Small intestine (tissue), 7 donors: ENCODE data around the gene TRIO. TPM values are rescaled to one million over a fixed set of nuclear protein-coding genes. Genes with fewer than 3 reads are reported as not detected.

ENCODE experiments used
- DNase-seq, 2 donors: peaks; one replicate each; pipeline versions ENCODE4 v3.0.0 to v3.0.0-alpha.2; 2013
- FAIRE-seq: peaks from 2 replicates; lab custom pipeline; 2012; peaks lifted over from hg19 to GRCh38; lab: Jason Lieb, UNC
- H3K27ac ChIP-seq, 3 donors: one replicate each; pipeline ENCODE4 v1.5.1; 2013; ENCODE audit warnings: low read length in 2 of 3, mild to moderate bottlenecking in 2 of 3, control low read depth in 1 of 3, inconsistent platforms in 1 of 3, low read depth in 1 of 3, moderate library complexity in 1 of 3
- H3K27me3 ChIP-seq, 3 donors: one replicate each; pipeline ENCODE4 v1.6.1; 2013; ENCODE audit warnings: low read length in 3 of 3, inconsistent platforms in 1 of 3; ENCODE audit not compliant: control insufficient read depth in 3 of 3, insufficient read depth in 3 of 3
- H3K36me3 ChIP-seq, 3 donors: one replicate each; pipeline ENCODE4 v1.6.1; 2013; ENCODE audit warnings: low read length in 3 of 3, inconsistent platforms in 1 of 3, low read depth in 1 of 3, mild to moderate bottlenecking in 1 of 3, moderate library complexity in 1 of 3; ENCODE audit not compliant: control insufficient read depth in 3 of 3, insufficient read depth in 2 of 3
- H3K4me1 ChIP-seq, 3 donors: one replicate each; pipeline ENCODE4 v1.6.1; 2013; ENCODE audit warnings: low read length in 2 of 3, inconsistent platforms in 1 of 3, low read depth in 1 of 3, mild to moderate bottlenecking in 1 of 3, moderate library complexity in 1 of 3; ENCODE audit not compliant: control insufficient read depth in 3 of 3, insufficient read depth in 2 of 3
- H3K4me3 ChIP-seq, 3 donors: one replicate each; pipeline ENCODE4 v1.5.1; 2013; ENCODE audit warnings: low read length in 3 of 3, control low read depth in 1 of 3, inconsistent platforms in 1 of 3, low read depth in 1 of 3, mild to moderate bottlenecking in 1 of 3, moderate library complexity in 1 of 3
- H3K9me3 ChIP-seq, 2 donors: one replicate each; pipeline ENCODE4 v1.6.1; 2013; ENCODE audit warnings: low read depth in 1 of 2, low read length in 1 of 2; ENCODE audit not compliant: control insufficient read depth in 2 of 2, insufficient read depth in 1 of 2
- WGBS, 3 donors: extraction: QIAGEN DNeasy Blood & Tissue Kit; methylation state at CpG; one replicate each; pipeline ENCODE4 v1.1.7; 2013; 5-methylcytosine and 5-hydroxymethylcytosine counted together
- polyA plus RNA-seq, 4 donors: library from polyadenylated mRNA; stranded (reverse) in 3 of 4; unstranded in 1 of 4; fragments of 200-250 nt in 3 of 4; fragments of 120-200 nt in 1 of 4; gene quantifications; one replicate each; pipeline versions ENCODE4 v1.2.1 to v1.2.3, GENCODE V29; 2013
- donor health status: healthy with polysubstance abuse.
- donor health status: control.
- donor health status: control.
- donor health status: Bipolar disorder and iron deficiency.
- donor health status: healthy.

Gene TRIO
- polyA plus RNA-seq, 4 donors: 13.2 to 50.8 (median 23.3) TPM

DNA sequence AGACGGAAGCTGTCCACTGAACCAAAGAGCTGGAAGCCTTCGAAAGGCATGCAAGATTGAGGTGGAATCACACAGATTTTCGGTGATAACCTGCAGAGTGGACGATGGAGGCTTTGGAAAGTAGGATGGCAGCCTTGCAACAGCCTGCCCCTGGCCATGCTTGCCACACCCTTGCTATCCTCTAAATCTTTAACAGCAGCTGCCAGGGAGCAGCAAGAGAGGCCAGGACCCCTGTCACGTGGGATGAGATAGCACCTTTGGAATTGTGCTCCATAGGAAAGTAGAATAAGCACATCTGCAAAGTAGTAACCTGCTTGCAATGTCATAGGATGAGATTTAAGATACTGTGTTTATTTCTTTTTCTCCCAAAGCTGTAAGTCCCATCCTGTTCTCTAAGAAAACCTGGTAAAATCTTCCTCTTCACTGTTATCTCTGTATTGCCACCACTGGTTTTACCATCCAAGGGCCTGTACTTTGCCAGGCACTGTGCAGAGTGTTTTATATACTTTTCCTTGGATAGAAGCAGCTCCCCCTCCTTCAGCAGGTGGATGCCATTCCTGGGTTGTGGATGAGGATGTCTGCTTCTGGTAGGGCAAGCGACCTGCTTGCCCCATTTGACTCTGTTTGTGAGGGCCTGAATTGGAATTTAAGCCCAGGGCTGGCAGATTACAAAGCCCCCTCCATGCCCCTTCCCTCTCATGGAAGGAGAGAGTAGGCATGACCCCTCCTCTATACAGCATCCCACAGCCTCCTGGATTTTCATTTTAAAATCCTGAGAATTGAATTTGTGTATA lies 10.1 kb downstream of the TRIO start:
- peaks cover 11 to 40% (median 24%) of the 10 kb centered on the region in 3 donors for H3K4me1 ChIP-seq
- no peak overlapping the region for H3K4me3 ChIP-seq
- no peaks in the 10 kb centered on the region for H3K9me3 ChIP-seq
- H3K27me3 ChIP-seq: no peaks in the 10 kb centered on the region
- WGBS, 3 donors: 63 to 75% (median 65%) methylated on average over 6 of the region's 6 CpGs
- no peak for FAIRE-seq
- DNase-seq: peak; percentile 24 to 61
- H3K27ac ChIP-seq: peak overlapping the region in 2 of 3 donors; percentile 59 to 81
- H3K36me3 ChIP-seq: no peaks in the 10 kb centered on the region

DNA sequence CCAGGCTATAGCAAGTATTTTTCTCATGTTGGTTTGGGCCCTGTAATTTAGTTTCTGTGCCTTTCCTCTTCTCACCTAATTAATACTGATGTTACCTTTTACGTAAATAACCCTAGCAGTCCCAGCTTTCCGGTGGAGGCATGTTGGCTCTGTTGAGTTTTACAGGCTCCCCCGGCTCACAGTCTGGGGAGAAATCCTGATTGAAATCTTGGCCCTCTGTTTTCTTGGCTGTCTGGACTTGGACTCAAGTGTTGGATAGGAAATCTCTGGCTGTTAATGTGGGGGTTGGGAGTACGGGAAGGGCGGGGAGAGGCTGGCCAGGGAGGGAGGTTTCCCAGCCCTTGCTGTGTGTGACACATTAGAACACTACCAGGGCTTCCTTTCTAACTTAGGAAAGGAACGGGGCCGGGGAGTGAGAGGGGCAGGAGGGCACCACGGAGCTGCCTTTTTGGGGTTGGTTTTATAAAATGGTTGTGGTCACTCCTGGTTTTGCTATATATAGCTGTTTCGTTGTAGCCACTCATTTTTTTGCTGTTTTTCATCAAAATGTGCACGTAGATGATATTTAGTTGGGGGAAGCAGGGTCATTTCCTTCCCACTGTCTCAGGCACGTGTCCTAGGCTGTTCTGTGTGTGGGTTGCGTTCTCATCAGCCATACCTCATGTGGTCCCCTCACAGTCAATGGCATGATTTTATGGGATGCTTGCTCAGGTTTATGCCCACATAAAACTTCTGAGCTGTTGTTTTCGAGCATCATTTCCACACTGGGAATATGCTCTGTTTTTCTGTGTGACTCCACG lies 11.0 kb downstream of the TRIO start:
- Histone ChIP-seq H3K27me3 (no peaks in the 10 kb centered on the region), H3K4me3 (no peak overlapping the region), H3K9me3 (no peaks in the 10 kb centered on the region), H3K4me1 (peaks cover 5 to 31% (median 20%) of the 10 kb centered on the region in 3 donors), H3K36me3 (no peaks in the 10 kb centered on the region), H3K27ac (peak overlapping the region in 2 of 3 donors; percentile 59 to 81)
- no peak for FAIRE-seq
- WGBS, 3 donors: 20 to 28% (median 25%) methylated on average over 14 of the region's 14 CpGs
- DNase-seq: peak; percentile 76 to 78

DNA sequence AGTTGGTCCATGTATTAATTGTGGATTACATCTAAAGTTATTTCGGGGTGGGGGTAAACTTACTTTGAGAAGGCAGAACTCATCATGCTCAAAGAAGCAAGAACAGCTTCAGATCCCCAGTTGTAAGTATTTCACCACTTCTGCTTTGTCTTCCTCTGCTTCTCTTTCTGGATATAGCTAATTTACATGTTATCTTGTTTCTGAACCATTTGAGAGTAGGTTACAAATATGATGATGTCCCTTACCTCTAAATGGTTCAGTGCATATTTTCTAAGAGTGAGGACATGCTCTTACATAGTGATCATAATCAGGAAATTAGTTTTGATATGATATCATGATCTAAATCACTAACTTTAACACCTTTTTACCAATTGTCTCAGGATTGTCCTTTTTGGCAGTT lies 11.9 kb downstream of the TRIO start:
- H3K36me3 ChIP-seq: no peaks in the 10 kb centered on the region
- H3K4me3 ChIP-seq: no peak overlapping the region
- no peak for FAIRE-seq
- 70 to 82% (median 72%) methylated on average over 1 of the region's 1 CpG for WGBS, 3 donors
- no peaks in the 10 kb centered on the region for H3K27me3 ChIP-seq
- no peak overlapping the region for H3K27ac ChIP-seq
- peaks cover 0 to 22% (median 17%) of the 10 kb centered on the region in 3 donors for H3K4me1 ChIP-seq
- no peaks in the 10 kb centered on the region for H3K9me3 ChIP-seq
- DNase-seq: no peak

DNA sequence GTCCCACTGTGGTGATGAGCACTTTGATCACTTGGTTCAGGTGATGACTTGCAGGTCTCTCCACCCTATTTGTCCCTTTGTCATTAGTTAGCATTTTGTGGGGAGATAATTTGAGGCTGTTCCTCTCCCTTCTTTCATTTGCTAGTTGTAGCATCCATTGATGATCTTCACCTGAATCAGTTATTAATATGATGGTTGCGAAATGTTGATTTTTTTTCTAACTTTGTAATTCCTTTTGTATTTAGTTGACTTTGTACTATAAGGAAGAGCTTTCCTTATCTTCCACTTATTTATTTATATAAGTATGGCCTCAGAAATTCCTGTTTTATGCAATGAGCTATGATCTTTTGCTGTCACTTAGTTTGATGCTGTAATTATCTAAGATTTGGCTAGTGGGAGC lies 12.6 kb downstream of the TRIO start:
- peaks cover 0 to 21% (median 17%) of the 10 kb centered on the region in 3 donors for H3K4me1 ChIP-seq
- DNase-seq (no peak), FAIRE-seq (no peak)
- H3K27ac ChIP-seq: no peak overlapping the region
- H3K27me3 ChIP-seq: no peaks in the 10 kb centered on the region
- H3K9me3 ChIP-seq: no peaks in the 10 kb centered on the region
- H3K36me3 ChIP-seq: no peaks in the 10 kb centered on the region
- no peak overlapping the region for H3K4me3 ChIP-seq
- WGBS, 3 donors: 91 to 98% (median 96%) methylated on average over 1 of the region's 1 CpG

DNA sequence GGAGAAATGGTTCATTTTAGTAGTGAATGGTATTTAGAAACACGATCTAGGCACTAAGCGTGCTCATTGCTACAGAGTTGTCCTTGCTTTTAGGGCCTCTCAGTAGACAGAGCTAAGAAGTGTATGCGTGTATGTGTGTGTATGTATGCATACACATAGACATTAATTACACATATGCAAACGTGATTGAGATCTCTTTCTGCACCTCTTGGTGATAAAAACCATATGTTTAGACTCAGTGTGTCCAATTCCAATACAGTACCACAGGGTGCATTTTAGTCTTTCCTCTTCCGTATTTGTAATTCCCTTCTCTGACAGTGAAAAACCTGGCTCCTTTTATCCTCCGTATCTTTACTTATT lies 13.1 kb downstream of the TRIO start:
- peak overlapping the region in 1 of 3 donors; percentile 57 for H3K27ac ChIP-seq
- H3K9me3 ChIP-seq: no peaks in the 10 kb centered on the region
- H3K27me3 ChIP-seq: no peaks in the 10 kb centered on the region
- no peak for FAIRE-seq
- H3K4me3 ChIP-seq: no peak overlapping the region
- no peak for DNase-seq
- H3K36me3 ChIP-seq: no peaks in the 10 kb centered on the region
- WGBS, 3 donors: 54 to 80% (median 68%) methylated on average over 6 of the region's 6 CpGs
- H3K4me1 ChIP-seq: peaks cover 0 to 23% (median 21%) of the 10 kb centered on the region in 3 donors

DNA sequence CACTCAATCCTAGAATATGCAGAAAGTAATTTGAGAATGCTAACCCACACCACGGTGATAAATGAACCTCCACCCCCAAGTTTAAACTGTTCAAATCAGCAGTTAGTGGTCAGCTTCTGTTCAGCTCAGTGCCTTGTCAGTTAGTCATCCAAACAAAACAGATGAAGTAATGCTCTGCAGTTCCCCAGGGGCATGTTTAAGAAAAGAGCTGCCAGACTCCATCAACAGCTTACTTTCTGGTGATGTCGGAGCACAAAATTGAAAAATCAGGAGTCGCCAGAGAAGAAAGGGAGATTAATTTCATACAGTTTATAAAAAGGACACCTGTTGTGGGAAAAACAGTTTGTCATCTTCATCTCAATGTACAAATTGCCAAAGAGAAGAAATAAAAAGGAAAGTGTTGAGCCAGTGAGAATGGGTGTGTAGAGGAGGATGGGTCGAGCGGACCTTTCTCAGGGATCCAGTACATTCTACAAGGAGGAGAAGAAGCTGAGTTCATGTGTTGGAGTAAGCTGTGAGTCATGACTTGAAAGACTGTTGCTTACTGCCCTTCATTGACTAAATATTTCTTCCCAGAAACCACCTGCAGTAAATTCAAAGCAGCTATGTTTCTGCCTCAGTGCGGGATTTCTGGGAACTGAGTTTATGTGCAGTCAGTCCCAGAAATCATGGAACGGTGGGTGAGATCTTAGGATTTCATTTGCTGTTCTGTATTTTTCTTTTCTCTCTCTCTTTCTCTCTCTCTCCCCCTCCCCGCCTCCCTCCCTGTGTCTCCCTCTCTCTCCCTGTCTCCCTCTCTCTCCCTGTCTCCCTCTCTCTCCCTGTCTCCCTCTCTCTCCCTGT lies 13.7 kb downstream of the TRIO start:
- WGBS, 3 donors: 53 to 72% (median 65%) methylated on average over 8 of the region's 8 CpGs
- H3K9me3 ChIP-seq: no peaks in the 10 kb centered on the region
- DNase-seq: no peak
- no peak for FAIRE-seq
- peak overlapping the region in 1 of 3 donors; percentile 64 for H3K27ac ChIP-seq
- no peaks in the 10 kb centered on the region for H3K27me3 ChIP-seq
- peaks cover 0 to 25% (median 22%) of the 10 kb centered on the region in 3 donors for H3K4me1 ChIP-seq
- no peaks in the 10 kb centered on the region for H3K36me3 ChIP-seq
- H3K4me3 ChIP-seq: no peak overlapping the region

DNA sequence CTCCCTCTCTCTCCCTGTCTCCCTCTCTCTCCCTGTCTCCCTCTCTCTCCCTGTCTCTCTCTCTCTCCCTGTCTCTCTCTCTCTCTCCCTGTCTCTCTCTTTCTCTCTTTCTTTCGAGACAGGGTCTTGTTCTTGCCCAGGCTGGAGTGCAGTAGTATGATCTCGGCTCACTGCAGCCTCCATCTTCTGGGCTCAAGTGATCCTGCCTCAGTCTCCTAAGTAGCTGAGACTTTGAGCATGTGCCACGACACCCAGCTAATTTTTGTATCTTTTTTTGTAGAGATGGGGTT lies 14.3 kb downstream of the TRIO start:
- Histone ChIP-seq H3K9me3 (no peaks in the 10 kb centered on the region), H3K4me3 (no peak overlapping the region), H3K27me3 (no peaks in the 10 kb centered on the region), H3K27ac (peak overlapping the region in 1 of 3 donors; percentile 64), H3K36me3 (no peaks in the 10 kb centered on the region), H3K4me1 (peaks cover 0 to 29% (median 22%) of the 10 kb centered on the region in 3 donors)
- WGBS, 3 donors: 78 to 87% (median 80%) methylated on average over 3 of the region's 3 CpGs
- FAIRE-seq (no peak), DNase-seq (no peak)
